GM13977 (cell line): ENCODE data around the gene PCDHGA12.
A peak's percentile ranks its signal among the peaks of the same experiment; 100 is the strongest.

Source experiments
- DNase-seq: peaks from one replicate; pipeline ENCODE4 v3.0.0; 2012; ENCODE audit warnings: low spot score
- CTCF ChIP-seq: IDR thresholded peaks from 2 replicates; pipeline ENCODE4 v1.5.1; 2012; ENCODE audit warnings: mild to moderate bottlenecking, control low read depth; ENCODE audit not compliant: insufficient read depth; ENCODE audit errors: extremely low read depth, missing control alignments
- in situ Hi-C: fragments of 300-500 bp; cut with MboI; formaldehyde crosslinking; loops from one replicate; pipeline ENCODE4 v1.12.0; 2022; ENCODE audit warnings: low sequenced_read_pairs, low pct_unique_long_range_greater_than_20kb, mixed read lengths, inconsistent platforms; ENCODE audit not compliant: unreplicated experiment

PCDHGA12 gene

DNA sequence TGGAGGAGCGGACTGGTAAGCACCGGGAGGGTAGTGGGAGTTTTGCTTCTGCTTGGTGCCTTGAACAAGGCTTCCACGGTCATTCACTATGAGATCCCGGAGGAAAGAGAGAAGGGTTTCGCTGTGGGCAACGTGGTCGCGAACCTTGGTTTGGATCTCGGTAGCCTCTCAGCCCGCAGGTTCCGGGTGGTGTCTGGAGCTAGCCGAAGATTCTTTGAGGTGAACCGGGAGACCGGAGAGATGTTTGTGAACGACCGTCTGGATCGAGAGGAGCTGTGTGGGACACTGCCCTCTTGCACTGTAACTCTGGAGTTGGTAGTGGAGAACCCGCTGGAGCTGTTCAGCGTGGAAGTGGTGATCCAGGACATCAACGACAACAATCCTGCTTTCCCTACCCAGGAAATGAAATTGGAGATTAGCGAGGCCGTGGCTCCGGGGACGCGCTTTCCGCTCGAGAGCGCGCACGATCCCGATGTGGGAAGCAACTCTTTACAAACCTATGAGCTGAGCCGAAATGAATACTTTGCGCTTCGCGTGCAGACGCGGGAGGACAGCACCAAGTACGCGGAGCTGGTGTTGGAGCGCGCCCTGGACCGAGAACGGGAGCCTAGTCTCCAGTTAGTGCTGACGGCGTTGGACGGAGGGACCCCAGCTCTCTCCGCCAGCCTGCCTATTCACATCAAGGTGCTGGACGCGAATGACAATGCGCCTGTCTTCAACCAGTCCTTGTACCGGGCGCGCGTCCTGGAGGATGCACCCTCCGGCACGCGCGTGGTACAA lies 46.0 kb downstream of the PCDHGA12 start:
- no peak for TF ChIP-seq CTCF

DNA sequence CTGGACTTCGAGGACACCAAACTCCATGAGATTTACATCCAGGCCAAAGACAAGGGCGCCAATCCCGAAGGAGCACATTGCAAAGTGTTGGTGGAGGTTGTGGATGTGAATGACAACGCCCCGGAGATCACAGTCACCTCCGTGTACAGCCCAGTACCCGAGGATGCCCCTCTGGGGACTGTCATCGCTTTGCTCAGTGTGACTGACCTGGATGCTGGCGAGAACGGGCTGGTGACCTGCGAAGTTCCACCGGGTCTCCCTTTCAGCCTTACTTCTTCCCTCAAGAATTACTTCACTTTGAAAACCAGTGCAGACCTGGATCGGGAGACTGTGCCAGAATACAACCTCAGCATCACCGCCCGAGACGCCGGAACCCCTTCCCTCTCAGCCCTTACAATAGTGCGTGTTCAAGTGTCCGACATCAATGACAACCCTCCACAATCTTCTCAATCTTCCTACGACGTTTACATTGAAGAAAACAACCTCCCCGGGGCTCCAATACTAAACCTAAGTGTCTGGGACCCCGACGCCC lies 46.8 kb downstream of the PCDHGA12 start:
- in situ Hi-C loops, result no loop called here
- TF ChIP-seq CTCF, result no peak
- DNase-seq, result no peak

More for the DNA sequence above, 46.0 kb downstream of the PCDHGA12 start:
- DNase-seq, result peak; percentile 36
- in situ Hi-C loops, result no loop called here

- no peak for DNase-seq
- TF ChIP-seq CTCF, result no peak
- in situ Hi-C loops, result no loop called here
Measured at GRCh38 chr5:141477815-141478214, 47.5 kb downstream of the PCDHGA12 start.

GRCh38 chr5:141478321-141478945 lies 48.1 kb downstream of the PCDHGA12 start:
- in situ Hi-C loops, result no loop called here
- peak; percentile 22 for TF ChIP-seq CTCF
- DNase-seq, result no peak

DNA sequence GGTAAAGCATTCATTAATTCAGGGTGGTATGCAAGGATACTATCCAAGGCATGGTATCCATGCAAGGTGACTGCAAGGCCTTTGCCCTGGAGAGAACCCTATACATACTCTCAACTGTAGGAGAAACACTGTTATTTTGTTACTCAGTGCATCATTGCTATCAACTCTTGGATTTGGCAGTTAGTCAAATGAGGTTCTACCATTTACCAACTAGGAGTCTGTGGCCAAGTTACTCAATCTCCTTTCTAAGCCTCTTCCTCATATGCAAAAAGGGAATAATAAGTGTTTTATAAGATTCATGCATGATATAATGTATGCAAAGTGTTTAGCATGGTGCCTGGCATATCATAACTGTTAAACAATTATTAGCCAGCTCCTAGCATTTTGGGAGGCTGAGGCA lies 49.5 kb downstream of the PCDHGA12 start:
- in situ Hi-C loops, result no loop called here
- DNase-seq, result no peak
- no peak for TF ChIP-seq CTCF
